Measurements from ENCODE around the gene SEMA5A. TPM values are rescaled to one million over a fixed set of nuclear protein-coding genes. Genes with fewer than 3 reads are reported as not detected.

SEMA5A gene
- total RNA-seq, 1 donor from 2014 or later: 0.51 TPM

DNA sequence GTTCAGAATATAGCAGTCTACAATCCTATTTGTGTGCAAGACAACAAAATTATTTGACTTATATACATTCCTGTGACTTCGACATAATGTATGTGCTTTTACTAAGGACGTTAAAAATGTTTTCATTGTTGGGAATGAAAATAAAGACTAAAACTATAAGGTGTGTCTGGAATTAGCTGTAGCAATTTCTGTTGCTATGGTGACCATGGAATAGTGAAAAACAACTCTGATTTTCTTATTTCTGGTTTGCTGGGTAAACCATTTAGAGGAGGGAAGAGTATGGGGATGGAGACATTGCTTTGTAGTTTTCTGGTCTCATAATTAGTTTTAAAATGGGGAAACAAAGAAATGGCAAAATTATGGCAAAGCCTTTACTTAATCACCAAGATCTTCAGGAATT lies 343.2 kb downstream of the SEMA5A start:
- H3K27me3 Mint-ChIP-seq (ENCODE audit: unreplicated experiment): peaks cover 1% of the 10 kb centered on the region
- TF ChIP-seq, protein P1, sequence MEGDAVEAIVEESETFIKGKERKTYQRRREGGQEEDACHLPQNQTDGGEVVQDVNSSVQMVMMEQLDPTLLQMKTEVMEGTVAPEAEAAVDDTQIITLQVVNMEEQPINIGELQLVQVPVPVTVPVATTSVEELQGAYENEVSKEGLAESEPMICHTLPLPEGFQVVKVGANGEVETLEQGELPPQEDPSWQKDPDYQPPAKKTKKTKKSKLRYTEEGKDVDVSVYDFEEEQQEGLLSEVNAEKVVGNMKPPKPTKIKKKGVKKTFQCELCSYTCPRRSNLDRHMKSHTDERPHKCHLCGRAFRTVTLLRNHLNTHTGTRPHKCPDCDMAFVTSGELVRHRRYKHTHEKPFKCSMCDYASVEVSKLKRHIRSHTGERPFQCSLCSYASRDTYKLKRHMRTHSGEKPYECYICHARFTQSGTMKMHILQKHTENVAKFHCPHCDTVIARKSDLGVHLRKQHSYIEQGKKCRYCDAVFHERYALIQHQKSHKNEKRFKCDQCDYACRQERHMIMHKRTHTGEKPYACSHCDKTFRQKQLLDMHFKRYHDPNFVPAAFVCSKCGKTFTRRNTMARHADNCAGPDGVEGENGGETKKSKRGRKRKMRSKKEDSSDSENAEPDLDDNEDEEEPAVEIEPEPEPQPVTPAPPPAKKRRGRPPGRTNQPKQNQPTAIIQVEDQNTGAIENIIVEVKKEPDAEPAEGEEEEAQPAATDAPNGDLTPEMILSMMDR (IDR thresholded peaks at IDR 0.05; ENCODE audit: partially characterized antibody, unreplicated experiment): no peak
- H3K36me3 Mint-ChIP-seq (ENCODE audit: unreplicated experiment): peaks cover 5% of the 10 kb centered on the region
- no peaks in the 10 kb centered on the region for H3K4me1 Mint-ChIP-seq (ENCODE audit: low read depth, unreplicated experiment)
- H3K27ac Mint-ChIP-seq (ENCODE audit: unreplicated experiment): no peak overlapping the region
- no peak for DNase-seq
- no peak overlapping the region for H3K4me3 Mint-ChIP-seq (ENCODE audit: unreplicated experiment)
- H3K9me3 Mint-ChIP-seq (ENCODE audit: unreplicated experiment): no peaks in the 10 kb centered on the region

DNA sequence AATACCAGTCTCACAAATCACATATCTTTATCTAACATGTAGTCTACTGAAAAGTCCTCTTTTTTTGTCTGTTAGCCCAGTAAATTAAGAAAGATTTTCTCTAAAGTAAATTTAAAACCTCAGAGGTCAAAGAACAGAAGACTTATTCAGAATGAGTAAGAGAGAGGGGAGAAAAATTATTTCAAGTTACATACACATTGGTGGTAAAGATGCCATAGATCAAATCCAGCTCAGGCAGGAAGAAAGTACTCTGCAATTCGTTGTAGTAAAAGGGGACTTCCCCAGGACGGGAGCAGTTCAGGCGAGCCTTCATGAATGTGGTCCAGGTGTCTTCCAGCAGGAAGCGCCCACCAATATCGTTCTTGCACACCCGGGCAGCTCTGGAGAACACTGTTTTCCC lies 344.1 kb downstream of the SEMA5A start:
- no peak for DNase-seq
- peaks cover 4% of the 10 kb centered on the region for H3K4me1 Mint-ChIP-seq (ENCODE audit: low read depth, unreplicated experiment)
- H3K27ac Mint-ChIP-seq (ENCODE audit: unreplicated experiment): no peak overlapping the region
- peaks cover 5% of the 10 kb centered on the region for H3K36me3 Mint-ChIP-seq (ENCODE audit: unreplicated experiment)
- H3K9me3 Mint-ChIP-seq (ENCODE audit: unreplicated experiment): peaks cover 2% of the 10 kb centered on the region
- no peak overlapping the region for H3K4me3 Mint-ChIP-seq (ENCODE audit: unreplicated experiment)
- peaks cover 1% of the 10 kb centered on the region for H3K27me3 Mint-ChIP-seq (ENCODE audit: unreplicated experiment)
- TF ChIP-seq, protein P1 (IDR thresholded peaks at IDR 0.05; ENCODE audit: partially characterized antibody, unreplicated experiment): no peak

DNA sequence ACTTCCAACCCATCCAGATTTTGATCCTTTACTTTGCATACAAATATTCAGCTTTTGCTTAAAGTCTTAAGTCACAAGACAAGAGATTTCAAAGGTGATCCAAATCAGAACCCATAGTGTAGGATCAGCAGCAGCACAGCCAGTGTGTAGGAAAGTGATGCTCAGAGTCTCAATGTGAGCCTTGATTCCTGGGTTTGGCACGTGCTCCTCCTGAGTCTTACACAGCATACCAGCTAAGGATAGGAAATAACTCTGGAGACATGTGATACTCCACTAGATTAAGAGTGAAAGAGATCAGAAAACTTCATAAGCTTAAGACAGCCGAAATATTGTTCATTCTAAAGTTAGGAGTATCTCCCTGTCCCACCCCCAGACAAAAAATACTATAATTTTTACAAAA lies 344.9 kb downstream of the SEMA5A start:
- peaks cover 2% of the 10 kb centered on the region for H3K9me3 Mint-ChIP-seq (ENCODE audit: unreplicated experiment)
- peaks cover 4% of the 10 kb centered on the region for H3K4me1 Mint-ChIP-seq (ENCODE audit: low read depth, unreplicated experiment)
- no peak overlapping the region for H3K27ac Mint-ChIP-seq (ENCODE audit: unreplicated experiment)

DNA sequence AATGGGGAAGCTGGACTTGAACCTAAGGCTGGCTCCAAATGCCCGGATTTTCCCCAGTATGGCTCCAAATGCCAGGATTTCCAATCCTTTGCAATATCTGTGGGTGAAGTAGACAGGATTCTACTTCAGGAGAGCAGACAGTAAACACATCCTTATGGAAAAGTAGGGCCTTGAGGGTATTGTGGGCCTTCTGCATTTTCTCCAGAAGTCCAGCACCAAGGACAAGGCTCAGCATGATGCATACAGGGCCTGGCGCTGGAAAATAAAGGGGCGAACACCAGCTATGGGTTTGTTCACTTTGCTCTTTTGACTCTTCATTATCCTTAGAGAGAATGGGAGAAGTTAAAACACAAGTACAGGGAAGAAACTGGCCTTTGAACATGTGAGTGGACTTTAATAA lies 347.5 kb downstream of the SEMA5A start:
- peaks cover 1% of the 10 kb centered on the region for H3K27me3 Mint-ChIP-seq (ENCODE audit: unreplicated experiment)
- H3K9me3 Mint-ChIP-seq (ENCODE audit: unreplicated experiment): peaks cover 2% of the 10 kb centered on the region
- TF ChIP-seq, protein P1 (IDR thresholded peaks at IDR 0.05; ENCODE audit: partially characterized antibody, unreplicated experiment): no peak
- peaks cover 4% of the 10 kb centered on the region for H3K4me1 Mint-ChIP-seq (ENCODE audit: low read depth, unreplicated experiment)
- no peak for DNase-seq
- H3K27ac Mint-ChIP-seq (ENCODE audit: unreplicated experiment): no peak overlapping the region
- no peak overlapping the region for H3K4me3 Mint-ChIP-seq (ENCODE audit: unreplicated experiment)
- H3K36me3 Mint-ChIP-seq (ENCODE audit: unreplicated experiment): no peaks in the 10 kb centered on the region

More for the DNA sequence above, 344.9 kb downstream of the SEMA5A start:
- Mint-ChIP-seq H3K36me3 (ENCODE audit: unreplicated experiment) (peaks cover 5% of the 10 kb centered on the region), H3K4me3 (ENCODE audit: unreplicated experiment) (no peak overlapping the region), H3K27me3 (ENCODE audit: unreplicated experiment) (peaks cover 1% of the 10 kb centered on the region)
- TF ChIP-seq, protein P1 (IDR thresholded peaks at IDR 0.05; ENCODE audit: partially characterized antibody, unreplicated experiment): no peak
- DNase-seq: no peak

DNA sequence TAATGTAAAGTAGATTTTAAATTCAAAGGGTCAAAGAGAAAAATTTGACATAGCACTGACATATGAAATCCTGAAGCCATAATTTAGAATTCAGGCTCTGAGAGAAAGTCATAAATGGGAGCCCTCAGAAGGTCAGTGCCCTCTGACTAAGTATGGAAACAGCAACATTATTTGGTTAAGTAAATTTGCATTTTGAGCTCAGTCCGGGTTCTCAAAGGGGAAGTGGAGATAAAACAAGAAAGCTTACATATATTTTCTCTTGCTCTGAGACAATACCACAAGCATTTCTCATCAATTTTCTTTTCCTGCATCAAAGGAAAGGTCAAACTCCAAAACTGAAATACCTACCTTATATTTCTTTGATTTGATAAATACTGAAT lies 348.0 kb downstream of the SEMA5A start:
- TF ChIP-seq, protein P1 (IDR thresholded peaks at IDR 0.05; ENCODE audit: partially characterized antibody, unreplicated experiment): no peak
- no peaks in the 10 kb centered on the region for H3K36me3 Mint-ChIP-seq (ENCODE audit: unreplicated experiment)
- peaks cover 4% of the 10 kb centered on the region for H3K4me1 Mint-ChIP-seq (ENCODE audit: low read depth, unreplicated experiment)
- no peak for DNase-seq
- no peak overlapping the region for H3K27ac Mint-ChIP-seq (ENCODE audit: unreplicated experiment)
- peaks cover 2% of the 10 kb centered on the region for H3K9me3 Mint-ChIP-seq (ENCODE audit: unreplicated experiment)
- peaks cover 1% of the 10 kb centered on the region for H3K27me3 Mint-ChIP-seq (ENCODE audit: unreplicated experiment)
- H3K4me3 Mint-ChIP-seq (ENCODE audit: unreplicated experiment): no peak overlapping the region
